ENCODE data around the gene PHYH. TPM values are rescaled to one million over a fixed set of nuclear protein-coding genes. Genes with fewer than 3 reads are reported as not detected.

The PHYH gene
- total RNA-seq, 2 experiments from 2014 or later, result 14.6 to 16.3 TPM

DNA sequence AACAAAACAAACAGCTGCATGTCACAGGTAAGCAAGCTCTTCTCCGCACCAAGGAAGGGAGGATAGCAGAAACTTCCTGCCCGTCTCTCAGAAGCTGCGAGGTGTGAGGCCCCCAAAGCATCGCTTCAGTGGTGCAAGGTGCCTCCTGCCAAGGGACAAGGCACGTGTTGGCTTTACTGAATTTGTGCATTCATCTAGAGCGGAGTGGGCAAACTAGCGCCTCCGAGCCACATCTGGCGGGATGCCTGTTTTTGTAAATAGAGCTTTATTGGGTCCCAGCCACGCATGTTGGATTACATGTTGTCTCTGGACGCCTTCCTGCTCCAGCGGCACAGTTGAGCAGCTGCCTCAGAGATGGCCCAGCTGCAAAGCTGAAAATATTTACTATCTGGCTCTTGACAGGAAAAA, 27.7 kb downstream of the PHYH start:
- POLR2A ChIA-PET, result interaction anchor here (1.2 kb wide), 1 partner anchor 27 kb away, joined by 3 read pairs; the partner anchor contains the start of gene PHYH

DNA sequence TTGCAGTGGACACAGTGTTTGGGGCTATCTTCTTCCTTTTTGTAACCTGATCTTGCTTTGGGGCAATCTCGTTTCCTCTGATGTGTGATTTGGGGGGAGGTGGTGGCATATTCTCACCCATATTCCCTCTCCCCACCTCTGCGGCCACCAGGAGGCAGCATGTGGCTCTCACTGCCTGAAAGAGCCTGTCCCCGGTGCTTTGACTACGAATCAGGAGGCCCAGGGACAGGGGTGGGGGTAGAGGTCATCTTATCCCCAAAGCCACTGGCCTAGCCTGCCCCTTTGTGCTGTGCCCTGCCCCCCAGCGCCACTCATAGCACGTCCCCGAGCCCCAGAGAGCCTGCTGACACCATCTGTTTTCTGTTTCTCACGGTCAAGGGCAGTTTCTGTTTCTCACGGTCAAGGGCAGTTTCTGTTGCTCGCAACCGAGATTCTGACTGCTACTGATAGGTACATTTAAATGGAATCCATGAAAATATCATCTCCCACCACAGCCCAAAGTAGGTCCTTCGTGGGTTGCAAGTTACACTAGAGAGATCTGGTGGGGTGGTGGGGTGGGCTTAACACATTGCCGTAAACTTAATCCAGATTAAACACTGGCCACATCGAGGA, 28.2 kb downstream of the PHYH start:
- ChIA-PET CTCF (interaction anchor here (0.6 to 2.1 kb wide), 7 partner anchors 8 to 170 kb away, joined by 3 to 11 read pairs (median 3); partner anchors contain the start of gene PHYH), POLR2A (interaction anchor here (1.2 kb wide), 1 partner anchor 28 kb away, joined by 3 read pairs; the partner anchor contains the start of gene PHYH)
- Mint-ChIP-seq H3K9me3 (no peaks in the 10 kb centered on the region), H3K4me1 (ENCODE audit: low read depth) (peaks cover 8% of the 10 kb centered on the region), H3K27me3 (no peaks in the 10 kb centered on the region), H3K4me3 (no peak overlapping the region), H3K27ac (peak overlapping the region; percentile 20), H3K36me3 (ENCODE audit: low read depth) (no peaks in the 10 kb centered on the region)
- TF ChIP-seq, protein P1, sequence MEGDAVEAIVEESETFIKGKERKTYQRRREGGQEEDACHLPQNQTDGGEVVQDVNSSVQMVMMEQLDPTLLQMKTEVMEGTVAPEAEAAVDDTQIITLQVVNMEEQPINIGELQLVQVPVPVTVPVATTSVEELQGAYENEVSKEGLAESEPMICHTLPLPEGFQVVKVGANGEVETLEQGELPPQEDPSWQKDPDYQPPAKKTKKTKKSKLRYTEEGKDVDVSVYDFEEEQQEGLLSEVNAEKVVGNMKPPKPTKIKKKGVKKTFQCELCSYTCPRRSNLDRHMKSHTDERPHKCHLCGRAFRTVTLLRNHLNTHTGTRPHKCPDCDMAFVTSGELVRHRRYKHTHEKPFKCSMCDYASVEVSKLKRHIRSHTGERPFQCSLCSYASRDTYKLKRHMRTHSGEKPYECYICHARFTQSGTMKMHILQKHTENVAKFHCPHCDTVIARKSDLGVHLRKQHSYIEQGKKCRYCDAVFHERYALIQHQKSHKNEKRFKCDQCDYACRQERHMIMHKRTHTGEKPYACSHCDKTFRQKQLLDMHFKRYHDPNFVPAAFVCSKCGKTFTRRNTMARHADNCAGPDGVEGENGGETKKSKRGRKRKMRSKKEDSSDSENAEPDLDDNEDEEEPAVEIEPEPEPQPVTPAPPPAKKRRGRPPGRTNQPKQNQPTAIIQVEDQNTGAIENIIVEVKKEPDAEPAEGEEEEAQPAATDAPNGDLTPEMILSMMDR (IDR thresholded peaks at IDR 0.05), result peak; percentile 38
- ATAC-seq (peak; percentile 82), DNase-seq (peak; percentile 70)
- intact Hi-C loops (cut with micrococcal nuclease), result no loop called here

More for the DNA sequence above, 27.7 kb downstream of the PHYH start:
- TF ChIP-seq, protein P1 (IDR thresholded peaks at IDR 0.05), result no peak
- DNase-seq, result no peak
- Mint-ChIP-seq H3K9me3 (no peaks in the 10 kb centered on the region), H3K4me1 (ENCODE audit: low read depth) (peaks cover 8% of the 10 kb centered on the region), H3K36me3 (ENCODE audit: low read depth) (no peaks in the 10 kb centered on the region), H3K27ac (no peak overlapping the region), H3K4me3 (no peak overlapping the region), H3K27me3 (no peaks in the 10 kb centered on the region)
- intact Hi-C loops (cut with micrococcal nuclease), result no loop called here
- ATAC-seq, result no peak
- CTCF ChIA-PET, result interaction anchor here (0.6 to 2.1 kb wide), 7 partner anchors 8 to 169 kb away, joined by 3 to 11 read pairs (median 3); partner anchors contain the start of gene PHYH

DNA sequence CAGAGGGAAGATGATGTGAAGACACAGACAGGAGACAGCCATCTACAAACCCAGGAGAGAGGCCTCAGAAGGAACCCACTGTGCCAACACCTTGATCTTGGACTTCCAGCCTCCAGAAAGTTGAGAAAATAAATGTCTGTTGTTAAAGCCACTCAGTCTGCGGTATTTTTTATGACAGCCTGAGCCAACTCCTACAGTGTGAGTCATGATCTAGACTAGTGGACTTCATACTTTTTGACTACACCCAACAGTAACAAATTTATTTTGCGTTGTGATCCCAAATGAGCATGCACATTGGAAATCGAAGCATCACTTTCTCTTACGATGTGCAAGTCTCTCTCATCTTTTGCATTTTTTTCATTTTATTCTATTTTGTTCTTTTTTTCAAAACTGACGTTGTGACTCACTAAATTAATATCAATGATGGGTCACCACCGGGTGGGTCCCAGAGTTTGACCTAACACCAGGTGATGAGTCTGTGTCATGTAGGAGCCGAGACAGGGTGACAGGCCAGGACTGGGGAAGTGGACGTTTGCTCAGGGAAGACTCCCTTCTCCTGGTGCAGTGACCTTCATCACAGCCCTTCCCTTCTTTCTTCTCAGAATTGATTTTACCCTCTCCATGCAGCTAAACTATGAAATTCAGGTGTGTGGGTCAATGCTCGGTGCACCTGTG, 28.9 kb downstream of the PHYH start:
- Mint-ChIP-seq H3K27me3 (peaks cover 1% of the 10 kb centered on the region), H3K27ac (no peak overlapping the region), H3K4me1 (ENCODE audit: low read depth) (peaks cover 8% of the 10 kb centered on the region), H3K36me3 (ENCODE audit: low read depth) (no peaks in the 10 kb centered on the region), H3K4me3 (no peak overlapping the region), H3K9me3 (no peaks in the 10 kb centered on the region)
- POLR2A ChIA-PET, result interaction anchor here (1.2 kb wide), 1 partner anchor 28 kb away, joined by 3 read pairs; the partner anchor contains the start of gene PHYH
- CTCF ChIA-PET, result interaction anchor here (1.3 kb wide), 1 partner anchor 29 kb away, joined by 3 read pairs; the partner anchor contains the start of gene PHYH
- ATAC-seq, result peak; percentile 17
- no peak for DNase-seq
- intact Hi-C loops (cut with micrococcal nuclease), result no loop called here
- TF ChIP-seq, protein P1 (IDR thresholded peaks at IDR 0.05), result no peak

DNA sequence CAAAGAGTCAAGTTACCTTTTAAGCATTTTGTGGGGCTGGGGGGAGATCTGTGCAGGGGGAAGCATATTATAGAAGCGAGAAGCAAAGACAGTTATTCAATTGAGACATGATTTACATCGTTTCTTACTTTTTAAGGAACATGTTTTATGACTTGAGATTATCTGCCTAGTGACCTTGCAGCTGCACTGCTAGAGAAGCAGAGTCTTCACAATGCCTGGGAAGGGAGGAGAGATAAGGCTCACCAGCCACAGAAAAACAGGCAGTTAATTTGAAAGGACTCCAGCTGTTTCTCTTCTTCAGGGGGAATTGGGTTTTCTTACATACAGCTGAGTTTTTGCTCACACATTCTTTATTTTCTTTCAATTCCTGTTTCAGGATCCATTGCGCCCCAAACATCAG, 31.0 kb downstream of the PHYH start:
- no peak overlapping the region for H3K4me3 Mint-ChIP-seq
- POLR2A ChIA-PET, result no interaction called here
- CTCF ChIA-PET, result no interaction called here

More for the DNA sequence above, 31.0 kb downstream of the PHYH start:
- Mint-ChIP-seq H3K27me3 (peaks cover 3% of the 10 kb centered on the region), H3K27ac (no peak overlapping the region), H3K4me1 (ENCODE audit: low read depth) (peaks cover 8% of the 10 kb centered on the region), H3K36me3 (ENCODE audit: low read depth) (no peaks in the 10 kb centered on the region), H3K9me3 (no peaks in the 10 kb centered on the region)
- TF ChIP-seq, protein P1 (IDR thresholded peaks at IDR 0.05), result no peak
- intact Hi-C loops (cut with micrococcal nuclease), result no loop called here
- ATAC-seq (no peak), DNase-seq (no peak)

All from activated CD8-positive, alpha-beta T cell treated with anti-CD3 and anti-CD28 coated beads for 36 hours (primary cell).